Measurements from ENCODE around the gene NCOA5.

NCOA5 gene

GRCh38 chr20:46040902-46041535, 48.7 kb downstream of the NCOA5 start:
- no peak for DNase-seq (ENCODE audit: low read depth)

GRCh38 chr20:46037036-46037435, 52.7 kb downstream of the NCOA5 start:
- no peak for DNase-seq (ENCODE audit: low read depth)

- no peak for DNase-seq (ENCODE audit: low read depth)
Observed at GRCh38 chr20:46036370-46036769, 53.4 kb downstream of the NCOA5 start.

- DNase-seq (ENCODE audit: low read depth), result no peak
Observed at GRCh38 chr20:46035713-46036112, 54.0 kb downstream of the NCOA5 start.

GRCh38 chr20:46035253-46035652, 54.5 kb downstream of the NCOA5 start:
- DNase-seq (ENCODE audit: low read depth), result no peak

GRCh38 chr20:46034039-46034438, 55.7 kb downstream of the NCOA5 start:
- no peak for DNase-seq (ENCODE audit: low read depth)

GRCh38 chr20:46031701-46032254, 58.0 kb downstream of the NCOA5 start:
- no peak for DNase-seq (ENCODE audit: low read depth)

GRCh38 chr20:46031014-46031569, 58.7 kb downstream of the NCOA5 start:
- no peak for DNase-seq (ENCODE audit: low read depth)

- DNase-seq (ENCODE audit: low read depth), result no peak
Observed at GRCh38 chr20:46030284-46031013, 59.3 kb downstream of the NCOA5 start.

GRCh38 chr20:46028772-46029371, 60.9 kb downstream of the NCOA5 start, which contains the start of gene SLC12A5:
Gene SLC12A5 (plus strand): TSS chr20:46029215. CDS start chr20:46029345, 130 bp downstream.
- DNase-seq (ENCODE audit: low read depth), result no peak

- no peak for DNase-seq (ENCODE audit: low read depth)
Observed at GRCh38 chr20:46028110-46028509, 61.7 kb downstream of the NCOA5 start.

GRCh38 chr20:46027245-46027853, 62.4 kb downstream of the NCOA5 start:
- DNase-seq (ENCODE audit: low read depth), result no peak

GRCh38 chr20:46025376-46025783, 64.4 kb downstream of the NCOA5 start:
- no peak for DNase-seq (ENCODE audit: low read depth)

- DNase-seq (ENCODE audit: low read depth), result no peak
Observed at GRCh38 chr20:46023999-46024398, 65.8 kb downstream of the NCOA5 start.

- DNase-seq (ENCODE audit: low read depth), result no peak
Observed at GRCh38 chr20:46023148-46023484, 66.6 kb downstream of the NCOA5 start.

- DNase-seq (ENCODE audit: low read depth), result peak; percentile 56
Observed at GRCh38 chr20:46022411-46023147, 67.2 kb downstream of the NCOA5 start.

- DNase-seq (ENCODE audit: low read depth), result no peak
Observed at GRCh38 chr20:46021361-46022359, 68.1 kb downstream of the NCOA5 start.

- DNase-seq (ENCODE audit: low read depth), result no peak
Observed at GRCh38 chr20:46020555-46020954, 69.2 kb downstream of the NCOA5 start.

GRCh38 chr20:46018611-46019010, 71.2 kb downstream of the NCOA5 start:
- no peak for DNase-seq (ENCODE audit: low read depth)

GRCh38 chr20:46018112-46018511, 71.7 kb downstream of the NCOA5 start:
- no peak for DNase-seq (ENCODE audit: low read depth)
